HG03159 (cell line): ENCODE measurements around the gene NDUFA7.
A peak's percentile ranks its signal among the peaks of the same experiment; 100 is the strongest.
"Not testable (repeated sequence)": the region's sequence is repeated elsewhere in the genome, so short reads cannot be mapped to it uniquely, and the experiment has no call there.

Experiments used
- ATAC-seq: cut with Tn5 transposase; IDR thresholded peaks from one replicate; pipeline ENCODE4 v1.9.1; 2021; ENCODE audit warnings: mild to moderate bottlenecking, moderate library complexity; ENCODE audit not compliant: unreplicated experiment

The NDUFA7 gene

GRCh38 chr19:8320564-8321066 is 560 bp downstream of the NDUFA7 start:
- ATAC-seq = peak; percentile 6

GRCh38 chr19:8319807-8320520 is 1.2 kb downstream of the NDUFA7 start:
- no peak for ATAC-seq

- not testable (repeated sequence) for ATAC-seq
Measured at GRCh38 chr19:8318835-8319234, 2.3 kb downstream of the NDUFA7 start.

- no peak for ATAC-seq
Measured at GRCh38 chr19:8316351-8317125, 4.6 kb downstream of the NDUFA7 start.

GRCh38 chr19:8314981-8315640 is 6.1 kb downstream of the NDUFA7 start:
- not testable (repeated sequence) for ATAC-seq

- ATAC-seq = no peak
Measured at GRCh38 chr19:8311461-8312260, 9.5 kb downstream of the NDUFA7 start.

GRCh38 chr19:8310342-8311055 is 10.7 kb downstream of the NDUFA7 start:
- no peak for ATAC-seq

GRCh38 chr19:8308891-8309291 is 12.3 kb downstream of the NDUFA7 start:
- no peak for ATAC-seq

- peak; percentile 71 for ATAC-seq
Measured at GRCh38 chr19:8307965-8308866, 13.0 kb downstream of the NDUFA7 start, which contains the start of gene CD320. Gene CD320 (minus strand): TSS chr19:8308358. CDS start chr19:8308290, 68 bp downstream.

- no peak for ATAC-seq
Measured at GRCh38 chr19:8307400-8307964, 13.7 kb downstream of the NDUFA7 start.

GRCh38 chr19:8306235-8307054 is 14.7 kb downstream of the NDUFA7 start:
- ATAC-seq = no peak

GRCh38 chr19:8305798-8306197 is 15.4 kb downstream of the NDUFA7 start:
- no peak for ATAC-seq

- no peak for ATAC-seq
Measured at GRCh38 chr19:8304841-8305621, 16.1 kb downstream of the NDUFA7 start.

GRCh38 chr19:8302734-8303133 is 18.4 kb downstream of the NDUFA7 start:
- no peak for ATAC-seq

GRCh38 chr19:8302357-8302691 is 18.9 kb downstream of the NDUFA7 start:
- no peak for ATAC-seq

GRCh38 chr19:8291337-8291736 is 29.8 kb downstream of the NDUFA7 start:
- ATAC-seq = not testable (repeated sequence)

- not testable (repeated sequence) for ATAC-seq
Measured at GRCh38 chr19:8276508-8276907, 44.7 kb downstream of the NDUFA7 start.
